GM18907 (cell line): ENCODE measurements around the gene SNURF.
"Not testable (repeated sequence)": the region's sequence is repeated elsewhere in the genome, so short reads cannot be mapped to it uniquely, and the experiment has no call there.

Experiments used
- ATAC-seq: cut with Tn5 transposase; IDR thresholded peaks from one replicate; pipeline ENCODE4 v1.9.1; 2021; ENCODE audit warnings: mild to moderate bottlenecking, moderate library complexity; ENCODE audit not compliant: unreplicated experiment

The SNURF gene

GRCh38 chr15:24966364-24967103 lies 11.7 kb downstream of the SNURF start:
- ATAC-seq = no peak

GRCh38 chr15:24971052-24971451 lies 16.3 kb downstream of the SNURF start:
- no peak for ATAC-seq

- ATAC-seq = no peak
Measured at GRCh38 chr15:24971772-24972171, 17.0 kb downstream of the SNURF start.

GRCh38 chr15:24972707-24973106 lies 17.9 kb downstream of the SNURF start:
- not testable (repeated sequence) for ATAC-seq

GRCh38 chr15:24976932-24977331 lies 22.1 kb downstream of the SNURF start:
- ATAC-seq = no peak

- no peak for ATAC-seq
Measured at GRCh38 chr15:24977686-24978085, 22.9 kb downstream of the SNURF start.

GRCh38 chr15:24985224-24985623 lies 30.4 kb downstream of the SNURF start:
- no peak for ATAC-seq

GRCh38 chr15:24986653-24987052 lies 31.9 kb downstream of the SNURF start:
- ATAC-seq = no peak
